ENCODE results near the gene PDE9A.

PDE9A gene

GRCh38 chr21:42644223-42645208, 8.9 kb upstream of the PDE9A start:
- ChIA-PET POLR2A (no interaction called here), CTCF (no interaction called here)
- TF ChIP-seq, protein P1, sequence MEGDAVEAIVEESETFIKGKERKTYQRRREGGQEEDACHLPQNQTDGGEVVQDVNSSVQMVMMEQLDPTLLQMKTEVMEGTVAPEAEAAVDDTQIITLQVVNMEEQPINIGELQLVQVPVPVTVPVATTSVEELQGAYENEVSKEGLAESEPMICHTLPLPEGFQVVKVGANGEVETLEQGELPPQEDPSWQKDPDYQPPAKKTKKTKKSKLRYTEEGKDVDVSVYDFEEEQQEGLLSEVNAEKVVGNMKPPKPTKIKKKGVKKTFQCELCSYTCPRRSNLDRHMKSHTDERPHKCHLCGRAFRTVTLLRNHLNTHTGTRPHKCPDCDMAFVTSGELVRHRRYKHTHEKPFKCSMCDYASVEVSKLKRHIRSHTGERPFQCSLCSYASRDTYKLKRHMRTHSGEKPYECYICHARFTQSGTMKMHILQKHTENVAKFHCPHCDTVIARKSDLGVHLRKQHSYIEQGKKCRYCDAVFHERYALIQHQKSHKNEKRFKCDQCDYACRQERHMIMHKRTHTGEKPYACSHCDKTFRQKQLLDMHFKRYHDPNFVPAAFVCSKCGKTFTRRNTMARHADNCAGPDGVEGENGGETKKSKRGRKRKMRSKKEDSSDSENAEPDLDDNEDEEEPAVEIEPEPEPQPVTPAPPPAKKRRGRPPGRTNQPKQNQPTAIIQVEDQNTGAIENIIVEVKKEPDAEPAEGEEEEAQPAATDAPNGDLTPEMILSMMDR (IDR thresholded peaks at IDR 0.05; ENCODE audit: control extremely low read depth, extremely low read depth, low read depth, missing control alignments): no peak
- no peak for DNase-seq (ENCODE audit: extremely low spot score)

DNA sequence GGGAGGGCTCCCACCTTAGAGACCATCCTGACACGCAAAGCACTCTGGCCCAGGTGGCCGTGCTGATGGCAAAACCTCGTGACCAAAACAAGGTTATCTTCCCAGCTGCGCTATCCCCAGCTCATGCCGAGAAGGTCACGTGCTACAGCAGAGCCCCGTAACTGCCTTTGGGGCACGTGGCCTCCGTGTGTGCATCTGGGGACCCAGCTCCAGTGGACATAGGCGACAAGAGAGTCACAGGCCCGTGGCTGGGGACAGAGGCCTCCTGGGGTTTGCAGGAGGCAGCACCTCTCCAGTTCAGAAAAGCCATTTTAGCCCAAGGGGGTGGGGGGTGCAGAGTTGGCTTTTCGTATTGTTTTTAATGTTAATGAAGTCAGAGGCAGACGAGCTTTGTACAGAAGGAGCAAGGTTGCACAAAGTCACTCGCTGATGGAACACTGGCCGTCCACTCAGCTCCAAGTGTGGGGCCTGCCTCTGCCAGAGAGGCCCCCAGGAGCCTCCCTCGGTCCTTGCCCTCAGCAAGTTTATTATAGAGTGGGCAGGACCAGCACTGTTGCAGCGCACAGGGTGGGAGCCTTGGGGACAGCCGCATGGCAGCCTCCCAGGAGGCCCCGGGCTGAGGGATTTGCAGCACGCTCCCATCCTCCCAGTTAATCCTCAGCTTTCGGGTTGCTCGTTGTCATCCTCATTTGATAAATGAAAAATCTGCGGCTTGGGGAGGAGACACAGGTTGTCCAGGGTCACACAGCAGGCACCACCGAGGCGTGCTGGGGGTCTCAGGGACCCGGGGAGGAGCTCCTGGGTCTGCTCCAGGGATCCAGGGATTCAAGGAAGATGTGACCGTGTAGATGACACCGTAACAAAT, 8.0 kb upstream of the PDE9A start:
- no peak for DNase-seq (ENCODE audit: extremely low spot score)
- POLR2A ChIA-PET: no interaction called here
- CTCF ChIA-PET: no interaction called here
- TF ChIP-seq, protein P1 (IDR thresholded peaks at IDR 0.05; ENCODE audit: control extremely low read depth, extremely low read depth, low read depth, missing control alignments): no peak

GRCh38 chr21:42646076-42646825, 7.2 kb upstream of the PDE9A start:
- no peak for DNase-seq (ENCODE audit: extremely low spot score)
- ChIA-PET POLR2A (no interaction called here), CTCF (no interaction called here)
- TF ChIP-seq, protein P1 (IDR thresholded peaks at IDR 0.05; ENCODE audit: control extremely low read depth, extremely low read depth, low read depth, missing control alignments): no peak

GRCh38 chr21:42646836-42647235, 6.6 kb upstream of the PDE9A start:
- ChIA-PET CTCF (no interaction called here), POLR2A (no interaction called here)
- no peak for DNase-seq (ENCODE audit: extremely low spot score)
- TF ChIP-seq, protein P1 (IDR thresholded peaks at IDR 0.05; ENCODE audit: control extremely low read depth, extremely low read depth, low read depth, missing control alignments): no peak

DNA sequence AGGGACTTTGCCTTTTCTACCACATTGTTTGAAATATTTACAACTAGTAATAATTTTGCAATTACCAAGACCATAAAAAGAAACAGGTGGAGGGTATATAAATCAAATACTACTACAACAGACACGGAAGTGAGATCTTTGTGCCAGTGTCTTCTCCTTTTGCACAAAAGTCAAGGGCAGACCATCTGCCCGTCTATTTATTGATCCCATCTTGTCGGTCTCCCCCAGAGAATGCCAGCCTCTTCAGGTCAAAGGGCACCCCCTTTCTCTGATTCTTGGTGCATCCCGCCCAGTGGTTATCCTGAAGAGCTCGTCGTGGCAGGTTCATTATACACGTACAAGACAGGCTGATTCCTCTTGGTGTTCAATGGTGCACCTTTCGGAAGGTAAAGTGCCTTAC, 4.8 kb upstream of the PDE9A start:
- no peak for DNase-seq (ENCODE audit: extremely low spot score)
- ChIA-PET POLR2A (no interaction called here), CTCF (no interaction called here)
- TF ChIP-seq, protein P1 (IDR thresholded peaks at IDR 0.05; ENCODE audit: control extremely low read depth, extremely low read depth, low read depth, missing control alignments): no peak
